Measurements from ENCODE around the gene KIF26B.

- no peak for TF ChIP-seq POLR2AphosphoS5 (IDR thresholded peaks at IDR 0.05)
- TF ChIP-seq POLR2A (IDR thresholded peaks at IDR 0.05), result no peak
Observed at GRCh38 chr1:245160288-245160687, 5.5 kb downstream of the KIF26B start.

Measured in stomach (tissue), 4 donors.